GM19328 (cell line): ENCODE data around the gene HECW1.
"Not testable (repeated sequence)": the region's sequence is repeated elsewhere in the genome, so short reads cannot be mapped to it uniquely, and the experiment has no call there.

Experiments used
- ATAC-seq: cut with Tn5 transposase; IDR thresholded peaks from one replicate; pipeline ENCODE4 v1.9.1; 2021; ENCODE audit warnings: mild to moderate bottlenecking, moderate library complexity; ENCODE audit not compliant: unreplicated experiment

Gene HECW1

GRCh38 chr7:43111630-43112458, 603 bp upstream of the HECW1 start:
- ATAC-seq, result no peak

- ATAC-seq, result no peak
These were observed 634 bp downstream of the HECW1 start for GRCh38 chr7:43112941-43113621.

GRCh38 chr7:43113622-43114457, 1.4 kb downstream of the HECW1 start:
- no peak for ATAC-seq

- ATAC-seq, result no peak
These were observed 2.0 kb downstream of the HECW1 start for GRCh38 chr7:43114458-43114780.

GRCh38 chr7:43116451-43116850, 4.0 kb downstream of the HECW1 start:
- no peak for ATAC-seq

GRCh38 chr7:43117095-43117494, 4.6 kb downstream of the HECW1 start:
- ATAC-seq, result no peak

- no peak for ATAC-seq
These were observed 5.4 kb downstream of the HECW1 start for GRCh38 chr7:43117861-43118260.

- ATAC-seq, result no peak
These were observed 5.9 kb downstream of the HECW1 start for GRCh38 chr7:43118313-43118712.

GRCh38 chr7:43119371-43120075, 7.1 kb downstream of the HECW1 start:
- no peak for ATAC-seq

- ATAC-seq, result no peak
These were observed 9.5 kb downstream of the HECW1 start for GRCh38 chr7:43121973-43122372.

- ATAC-seq, result no peak
These were observed 11.0 kb downstream of the HECW1 start for GRCh38 chr7:43123457-43123856.

GRCh38 chr7:43124388-43124787, 11.9 kb downstream of the HECW1 start:
- ATAC-seq, result no peak

- no peak for ATAC-seq
These were observed 17.9 kb downstream of the HECW1 start for GRCh38 chr7:43130347-43130746.

GRCh38 chr7:43135129-43135528, 22.7 kb downstream of the HECW1 start:
- no peak for ATAC-seq

- no peak for ATAC-seq
These were observed 23.6 kb downstream of the HECW1 start for GRCh38 chr7:43136064-43136463.

- ATAC-seq, result not testable (repeated sequence)
These were observed 24.8 kb downstream of the HECW1 start for GRCh38 chr7:43137121-43137744.

- no peak for ATAC-seq
These were observed 25.4 kb downstream of the HECW1 start for GRCh38 chr7:43137811-43138210.

GRCh38 chr7:43138710-43139109, 26.3 kb downstream of the HECW1 start:
- ATAC-seq, result no peak

- ATAC-seq, result no peak
These were observed 26.7 kb downstream of the HECW1 start for GRCh38 chr7:43139137-43139536.

GRCh38 chr7:43140186-43140585, 27.7 kb downstream of the HECW1 start:
- ATAC-seq, result no peak

- no peak for ATAC-seq
These were observed 28.6 kb downstream of the HECW1 start for GRCh38 chr7:43141091-43141490.
